Fibroblast of skin of abdomen (primary cell): ENCODE data around the gene FMNL2.

ENCODE experiments used
- DNase-seq: peaks from one replicate; pipeline ENCODE4 v3.0.0-alpha.2; 2013

Gene FMNL2

DNA sequence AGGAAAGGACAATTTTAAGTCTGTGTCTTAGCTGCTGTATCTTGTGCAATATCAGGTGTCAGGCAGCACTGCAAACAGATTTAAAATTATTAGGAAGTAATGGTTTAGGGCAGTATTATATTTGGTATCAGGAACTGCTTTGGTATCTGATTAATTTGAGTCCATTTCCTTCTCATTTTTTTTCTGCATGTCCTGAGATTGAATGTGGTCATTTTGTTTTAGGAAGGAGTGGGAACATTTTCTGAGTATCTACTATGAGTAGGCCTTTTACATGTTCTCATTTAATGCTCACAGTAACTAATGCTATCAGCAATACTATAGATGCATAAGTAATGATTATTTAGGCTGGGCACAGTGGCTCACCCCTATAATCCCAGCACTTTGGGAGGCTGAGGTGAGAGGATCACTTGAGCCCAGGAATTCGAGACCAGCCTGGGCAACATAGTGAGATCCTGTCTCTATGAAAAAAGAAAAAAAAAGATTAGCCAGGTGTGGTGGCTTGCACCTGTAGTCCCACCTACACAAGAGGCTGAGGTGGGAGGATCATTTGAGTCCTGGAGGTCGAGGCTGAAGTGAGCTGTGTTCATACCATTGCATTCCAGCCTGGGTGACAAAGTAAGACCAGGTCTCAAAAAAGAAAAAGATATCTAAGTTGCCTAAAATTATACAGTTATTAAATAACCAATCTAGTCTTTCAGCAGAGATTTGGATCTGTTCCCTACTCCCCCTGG, 4.7 kb downstream of the FMNL2 start:
- no peak for DNase-seq

GRCh38 chr2:152342259-152343046, 7.5 kb downstream of the FMNL2 start:
- no peak for DNase-seq

DNA sequence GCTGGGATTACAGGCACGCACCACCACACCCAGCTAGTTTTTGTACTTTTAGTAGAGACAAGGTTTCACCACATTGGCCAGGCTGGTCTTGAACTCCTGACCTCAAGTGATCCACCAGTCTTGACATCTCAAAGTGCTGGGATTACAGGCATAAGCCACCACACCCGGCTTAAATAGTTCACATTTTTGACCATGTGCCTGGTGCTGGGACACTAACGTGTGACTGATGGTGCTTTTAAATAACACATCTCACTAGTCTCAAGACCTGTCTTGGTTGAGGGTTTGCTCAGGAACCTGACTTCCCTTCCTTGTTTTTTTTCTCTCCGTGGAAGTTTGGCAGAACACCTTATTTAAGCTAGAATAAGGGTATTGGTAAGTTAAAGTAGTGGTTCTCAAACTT, 8.5 kb downstream of the FMNL2 start:
- DNase-seq, result no peak

DNA sequence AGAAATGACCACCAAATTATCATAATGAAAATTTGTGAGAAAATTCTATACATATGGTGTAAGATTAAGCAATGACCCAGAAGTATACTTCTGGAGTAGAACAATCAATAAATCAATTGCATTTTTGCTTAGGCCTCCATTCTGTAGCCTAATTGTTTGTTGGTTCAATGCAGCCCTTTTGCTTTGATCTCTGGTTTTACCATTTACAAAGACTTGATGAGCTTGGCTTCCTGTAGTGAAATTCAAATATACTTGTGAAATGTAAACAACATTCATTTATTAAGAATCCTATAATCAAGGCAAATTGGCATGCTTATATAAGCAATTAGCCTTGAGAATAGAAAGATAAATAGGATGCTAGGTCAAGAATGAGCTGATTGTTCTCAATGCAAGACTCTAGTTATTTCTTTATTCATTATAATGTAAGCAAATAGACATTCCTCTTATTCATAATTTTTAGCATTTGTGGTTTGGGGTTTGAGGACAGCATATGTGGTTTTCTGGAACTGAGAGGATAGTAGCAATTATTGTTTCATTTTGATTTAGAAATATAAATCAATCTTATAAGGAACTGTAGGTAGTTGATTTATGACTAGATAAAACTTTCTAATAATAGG, 9.7 kb downstream of the FMNL2 start:
- DNase-seq, result no peak

DNA sequence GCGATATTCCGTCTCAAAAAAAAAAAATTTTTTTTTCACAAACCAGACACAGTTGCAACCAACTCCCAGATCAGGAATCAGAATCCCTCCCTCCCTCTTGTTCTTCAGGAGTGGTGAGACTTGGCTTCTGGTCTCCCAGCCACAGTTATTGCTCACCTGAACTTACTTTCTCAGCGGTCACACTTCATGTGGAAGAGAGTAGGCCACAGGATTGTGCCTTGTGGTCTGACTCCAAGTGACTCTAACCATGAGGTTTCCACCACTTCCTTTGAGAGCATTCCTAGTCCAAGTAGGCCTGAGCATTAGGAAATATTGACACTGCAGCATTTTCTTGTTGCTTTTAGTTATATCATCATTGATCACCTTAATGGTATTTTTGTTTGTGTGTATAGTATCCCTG, 12.1 kb downstream of the FMNL2 start:
- peak; percentile 79 for DNase-seq

GRCh38 chr2:152348388-152348787, 13.4 kb downstream of the FMNL2 start:
- no peak for DNase-seq

GRCh38 chr2:152349416-152349815, 14.4 kb downstream of the FMNL2 start:
- no peak for DNase-seq

DNA sequence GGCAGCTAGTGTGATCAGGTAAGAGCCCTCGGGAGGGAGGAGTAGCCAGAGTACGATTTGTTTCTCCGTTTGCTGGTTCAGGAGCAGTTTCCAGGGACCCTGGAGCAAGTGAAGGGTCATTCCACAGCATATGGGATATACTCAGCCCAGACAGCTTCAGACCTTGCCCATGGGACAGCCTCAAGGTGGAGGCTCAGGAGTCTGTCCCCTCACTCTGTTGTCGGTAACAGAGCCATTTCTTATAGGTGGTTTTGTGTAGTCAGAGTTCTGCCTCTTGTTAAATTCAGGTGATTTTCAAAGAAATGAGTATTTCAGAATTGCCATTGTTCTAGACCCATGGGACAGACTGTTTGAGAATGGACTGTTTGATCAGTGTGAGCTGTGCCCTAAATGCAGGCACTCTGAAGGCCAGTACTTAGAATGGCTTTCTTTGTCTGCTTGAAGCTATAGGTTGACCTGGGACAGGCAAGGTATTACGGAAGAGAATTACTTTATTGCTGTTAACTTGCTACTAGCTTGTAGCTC, 15.2 kb downstream of the FMNL2 start:
- no peak for DNase-seq

DNA sequence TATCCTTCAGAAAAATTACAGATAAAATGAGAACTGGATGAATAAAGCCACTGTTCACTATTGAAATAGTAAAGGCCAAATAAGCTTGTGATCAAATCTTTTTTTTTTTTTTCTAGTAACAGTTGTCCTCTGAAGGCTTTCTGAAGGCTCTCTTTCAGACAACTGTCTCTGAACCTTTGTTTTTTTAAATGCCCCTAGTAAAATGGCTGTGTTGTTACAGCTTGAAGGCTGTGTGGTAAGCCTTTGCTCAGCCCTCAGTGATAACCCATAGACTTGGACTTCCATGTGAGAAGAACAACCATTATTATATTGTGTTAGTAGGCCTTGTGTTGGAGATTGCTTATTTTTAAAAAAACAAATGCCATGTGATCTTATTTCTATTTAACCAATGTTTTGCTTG, 17.6 kb downstream of the FMNL2 start:
- no peak for DNase-seq

GRCh38 chr2:152353364-152353763, 18.4 kb downstream of the FMNL2 start:
- no peak for DNase-seq

DNA sequence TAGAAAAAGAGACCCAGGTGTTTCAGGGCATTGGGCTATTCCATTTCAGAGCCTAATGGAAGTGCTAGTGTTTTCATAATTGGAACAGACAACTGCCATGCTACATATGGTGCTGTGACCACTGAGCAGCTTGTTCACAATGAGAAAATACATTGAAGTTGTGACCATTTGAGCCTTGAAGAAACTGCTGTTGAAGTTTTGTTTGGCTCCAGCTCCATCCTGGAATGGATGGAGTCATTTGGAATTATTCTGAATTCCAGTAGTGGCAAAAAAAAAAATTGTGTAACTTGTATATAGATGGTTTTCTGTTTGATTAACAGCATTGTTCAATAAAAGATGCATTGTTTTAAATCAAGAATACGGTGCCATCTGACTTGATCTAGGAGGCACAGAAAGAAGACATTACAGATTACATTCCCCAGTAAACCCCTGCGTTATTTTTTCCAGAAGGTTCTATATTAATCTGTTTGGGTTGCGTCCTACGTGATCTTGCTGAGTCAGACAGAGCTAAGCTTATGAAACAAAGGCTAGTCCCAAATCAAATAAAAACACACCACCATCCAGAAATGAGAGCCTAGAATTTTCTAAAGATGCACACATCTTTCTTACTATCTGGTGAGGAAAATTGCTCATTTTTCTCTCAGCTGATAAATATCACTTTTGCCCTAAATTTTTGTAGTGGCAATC, 19.2 kb downstream of the FMNL2 start:
- peak; percentile 52 for DNase-seq

DNA sequence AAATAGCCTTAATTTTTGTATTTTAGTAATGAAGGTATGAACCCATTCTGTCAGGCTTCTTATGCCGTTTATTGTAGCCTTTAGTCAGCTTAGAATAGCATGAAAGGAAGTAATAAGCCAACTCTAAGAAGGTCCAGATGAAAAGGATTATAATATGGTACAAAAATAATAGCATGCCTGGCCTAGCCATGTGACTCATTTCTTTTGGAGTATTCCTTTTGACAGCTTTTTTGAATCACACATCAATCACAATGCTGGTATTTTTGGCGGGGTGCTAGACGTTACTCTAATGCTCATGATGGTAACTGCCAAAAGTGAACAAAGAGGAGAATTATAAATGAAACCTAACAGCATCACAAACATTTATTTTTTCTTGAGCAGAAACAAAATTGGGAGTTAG, 19.9 kb downstream of the FMNL2 start:
- peak; percentile 77 for DNase-seq

- DNase-seq, result no peak
Observed at GRCh38 chr2:152355409-152355831, 20.4 kb downstream of the FMNL2 start.

DNA sequence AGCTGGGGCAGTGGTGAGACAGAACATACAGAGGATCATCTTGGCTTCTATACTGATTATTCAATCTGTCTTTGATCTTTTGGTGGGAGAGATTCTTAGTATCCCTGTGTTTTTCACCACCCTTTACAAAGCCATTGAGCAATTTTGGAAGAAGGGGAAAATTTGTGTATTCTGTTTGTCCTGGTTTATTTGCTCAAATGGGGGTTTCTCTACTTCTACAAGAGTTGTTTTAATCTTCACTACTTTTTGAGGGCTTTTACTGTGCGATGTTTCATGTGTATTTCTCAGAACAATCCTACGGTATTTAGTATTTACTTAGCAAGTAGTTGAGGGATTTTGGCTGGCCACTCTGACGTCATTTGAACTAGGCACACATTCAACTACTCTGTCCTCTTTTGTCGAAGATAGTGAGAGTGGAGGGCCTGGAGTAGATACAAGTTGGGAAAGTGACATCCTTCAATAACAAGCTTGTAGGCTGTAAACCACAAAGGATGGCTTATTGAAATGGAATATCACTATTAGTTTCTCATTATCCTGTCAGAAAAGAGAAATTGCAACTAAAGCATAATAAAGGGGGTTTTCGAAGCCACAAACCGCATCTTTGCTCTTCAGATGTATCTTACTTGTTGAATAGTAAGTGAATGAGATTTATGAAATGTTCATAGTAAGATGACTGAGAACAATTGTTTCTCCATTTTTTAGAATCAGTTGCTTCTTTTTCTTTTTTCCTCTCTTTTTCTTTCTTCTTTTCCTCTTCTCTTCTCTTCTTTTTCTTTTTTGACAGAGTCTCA, 24.8 kb downstream of the FMNL2 start:
- no peak for DNase-seq

- DNase-seq, result no peak
Observed at GRCh38 chr2:152363936-152364335, 29.0 kb downstream of the FMNL2 start.

GRCh38 chr2:152367547-152368390, 32.8 kb downstream of the FMNL2 start:
- peak; percentile 37 for DNase-seq

GRCh38 chr2:152369176-152369860, 34.3 kb downstream of the FMNL2 start:
- DNase-seq, result peak; percentile 92

DNA sequence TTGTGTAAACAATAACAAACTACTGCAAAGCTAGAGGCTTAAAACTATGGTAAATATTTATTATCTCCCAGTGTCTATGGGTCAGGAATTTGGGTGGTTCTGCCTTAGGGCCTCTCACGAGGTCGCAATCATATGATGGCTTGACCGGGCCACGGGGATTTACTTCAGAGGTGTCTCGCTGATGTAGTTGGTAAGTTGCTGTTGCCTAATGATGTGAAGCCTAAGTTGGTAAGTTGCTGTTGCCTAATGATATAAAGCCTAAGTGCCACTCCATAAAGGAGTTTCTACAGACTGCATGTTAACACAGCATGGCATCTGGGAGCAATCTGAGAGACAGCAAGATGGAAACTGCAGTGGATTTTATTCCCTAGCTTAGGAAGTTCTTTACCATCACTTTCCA, 35.8 kb downstream of the FMNL2 start:
- DNase-seq, result no peak

DNA sequence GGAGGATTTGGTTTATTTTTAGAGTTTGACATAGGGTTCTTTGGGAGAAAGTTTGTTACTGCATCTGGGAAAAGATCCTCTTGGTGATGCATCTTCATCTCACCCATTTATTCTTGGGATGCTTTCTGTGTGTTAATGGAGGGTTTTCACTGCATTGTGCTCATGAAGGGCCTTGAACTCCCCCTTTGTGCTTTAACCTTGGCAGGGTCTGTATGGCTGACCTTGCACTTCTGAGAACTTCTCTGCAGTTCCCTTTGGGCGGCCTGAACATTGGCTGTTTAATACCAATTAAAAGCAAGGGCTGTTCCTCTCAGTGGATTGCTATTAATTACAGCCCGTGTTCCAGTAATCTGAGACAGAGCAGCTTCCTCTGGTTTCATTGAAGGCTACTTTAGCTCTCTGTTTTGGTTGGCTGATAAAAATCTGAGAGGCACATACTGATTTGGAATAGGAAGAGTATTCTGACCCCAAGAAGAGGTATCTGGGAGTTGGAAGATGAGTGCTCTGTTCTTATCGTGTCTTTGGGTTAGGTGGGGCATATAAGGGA, 37.5 kb downstream of the FMNL2 start:
- no peak for DNase-seq

DNA sequence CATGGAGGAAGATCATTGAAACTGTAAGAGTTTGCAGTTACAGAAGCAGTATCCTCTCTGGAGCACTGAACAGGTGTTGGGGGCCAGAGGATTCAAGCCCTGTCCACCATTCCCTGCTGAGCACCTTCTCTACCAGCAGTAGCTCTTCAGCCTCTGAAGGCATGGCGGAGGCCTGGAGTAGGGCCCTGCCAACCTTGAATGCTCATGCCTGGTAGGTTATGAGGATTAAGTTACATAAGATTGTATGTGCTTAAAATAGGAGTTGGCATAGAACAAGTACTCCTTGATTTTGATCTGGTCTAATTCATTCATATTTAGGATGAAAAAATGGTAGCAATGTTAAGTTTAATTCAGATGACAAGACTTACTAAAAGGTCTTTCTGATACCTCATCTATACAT, 40.2 kb downstream of the FMNL2 start:
- DNase-seq, result no peak
